Measurements from ENCODE around the gene IL9R.
"Not testable (repeated sequence)": the region's sequence is repeated elsewhere in the genome, so short reads cannot be mapped to it uniquely, and the experiment has no call there.

GRCh38 chrX:155971658-155972057 lies 25.8 kb upstream of the IL9R start:
- TF ChIP-seq CTCF (IDR thresholded peaks at IDR 0.05; ENCODE audit: insufficient read depth, low read length, poor library complexity, severe bottlenecking); EZH2phosphoT487 (conservative IDR thresholded peaks at IDR 0.05; ENCODE audit: low read length): not testable (repeated sequence)
